SK-N-DZ (cell line): ENCODE results near the gene TMCC3.
A peak's percentile ranks its signal among the peaks of the same experiment; 100 is the strongest.

Source experiments
- DNase-seq: peaks from one replicate; pipeline ENCODE4 v3.0.0-alpha.2; 2015; ENCODE audit warnings: low spot score
- small RNA-seq, 2 experiments: library from RNA; depleted of rRNA; stranded (forward); fragments of <200 nt; gene quantifications; one replicate each; pipeline ENCODE3, GENCODE V24; 2014

TMCC3 gene

GRCh38 chr12:94534774-94535509 is 115.4 kb downstream of the TMCC3 start:
- DNase-seq = peak; percentile 42

- no peak for DNase-seq
These were observed 116.1 kb downstream of the TMCC3 start for GRCh38 chr12:94534278-94534677.

DNA sequence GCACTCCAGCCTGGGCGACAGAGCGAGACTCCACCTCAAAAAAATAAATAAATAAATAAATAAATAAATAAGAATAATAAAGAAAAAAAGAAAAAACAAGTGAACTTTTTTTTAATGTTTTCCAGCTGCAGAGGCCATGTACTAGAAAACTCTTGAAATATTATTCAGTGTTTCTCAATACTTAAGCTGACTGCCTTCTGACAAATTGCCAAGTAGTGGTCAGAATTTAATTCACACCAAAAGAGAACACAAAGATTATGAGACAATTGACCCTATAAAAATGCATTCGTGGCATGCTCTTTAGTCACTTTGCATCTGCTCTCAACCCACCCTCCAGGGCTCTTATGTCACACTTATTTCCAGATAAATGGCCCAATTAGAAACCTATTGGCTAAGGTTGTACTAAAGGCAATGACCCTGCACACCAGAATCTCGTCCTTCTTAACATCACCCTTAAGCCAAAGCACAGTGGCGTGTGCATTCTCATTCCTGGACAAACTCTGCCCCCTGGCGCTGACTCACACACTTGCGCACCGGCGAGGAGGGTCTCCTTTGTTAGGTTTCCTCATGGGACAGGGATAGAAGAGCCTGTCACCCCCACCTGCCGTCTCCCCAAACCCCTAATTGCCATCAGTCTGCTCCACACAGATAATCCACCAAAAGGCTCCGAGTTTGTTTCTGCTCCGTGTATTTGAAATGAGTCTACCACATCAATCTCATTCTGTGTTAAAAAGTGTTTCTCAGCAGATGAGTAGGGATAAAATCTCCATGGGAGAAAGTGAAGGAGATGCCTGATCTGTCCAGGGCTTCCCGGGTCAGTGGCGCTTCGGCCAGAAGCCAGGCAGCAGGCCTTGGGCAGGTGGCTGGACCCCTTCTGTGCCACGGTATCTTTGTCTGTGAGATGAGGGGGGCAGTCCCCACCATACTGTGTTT is 117.6 kb downstream of the TMCC3 start:
- peak; percentile 77 for DNase-seq

DNA sequence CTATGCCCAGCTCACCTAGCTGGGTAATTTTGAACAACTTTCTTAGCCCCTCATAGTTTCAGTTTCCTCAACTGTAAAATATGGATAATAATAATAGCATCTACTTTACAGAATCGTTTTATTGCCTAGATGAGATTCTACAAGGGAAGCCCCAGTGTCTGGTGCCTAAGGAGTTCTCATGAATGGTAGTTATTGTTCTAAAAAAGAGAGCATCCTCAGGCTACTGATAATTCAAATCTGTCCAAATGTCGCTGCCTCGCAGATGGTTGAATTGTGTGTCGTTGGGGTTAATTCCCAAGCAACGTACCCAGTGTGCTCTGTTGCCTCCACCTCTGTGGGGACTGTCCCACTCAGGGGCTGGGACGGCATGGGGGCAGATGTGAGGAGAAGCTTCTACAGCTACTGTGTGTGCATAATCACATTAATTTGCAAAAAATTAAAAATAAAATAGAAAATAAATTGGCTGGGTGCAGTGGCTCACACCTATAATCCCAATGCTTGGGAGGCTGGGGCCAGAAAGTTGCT is 119.1 kb downstream of the TMCC3 start:
- DNase-seq = no peak

DNA sequence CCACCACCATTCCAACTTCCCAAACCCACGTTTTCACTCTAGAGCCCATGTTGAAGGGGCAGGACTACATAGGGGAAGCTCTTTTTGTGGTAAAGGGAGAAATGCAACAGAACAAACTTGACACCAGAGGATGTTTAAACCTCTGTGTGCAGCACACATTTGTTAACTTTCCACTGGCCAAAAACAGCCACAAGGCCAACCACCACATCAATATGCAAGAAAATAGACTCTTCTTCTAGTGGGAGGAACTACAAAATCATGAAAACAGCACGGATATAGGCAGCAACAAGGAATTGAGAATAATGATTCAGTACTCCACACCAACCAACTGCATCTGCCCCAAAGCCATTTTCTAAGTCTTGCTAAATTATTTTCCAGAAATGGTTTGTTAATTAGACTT is 124.4 kb downstream of the TMCC3 start:
- no peak for DNase-seq

Small RNA genes lying within 50 kb of the gene (small RNA-seq; reads per million reads assigned to genes)
- gene LSM3P2 (0 reads per million in 2 experiments), gene MIR5700 (0 reads per million in 2 experiments)
